ENCODE data around the gene SPEM1.

The SPEM1 gene

GRCh38 chr17:7418472-7419152 is 1.5 kb upstream of the SPEM1 start:
- DNase-seq (ENCODE audit: low spot score), result no peak

DNA sequence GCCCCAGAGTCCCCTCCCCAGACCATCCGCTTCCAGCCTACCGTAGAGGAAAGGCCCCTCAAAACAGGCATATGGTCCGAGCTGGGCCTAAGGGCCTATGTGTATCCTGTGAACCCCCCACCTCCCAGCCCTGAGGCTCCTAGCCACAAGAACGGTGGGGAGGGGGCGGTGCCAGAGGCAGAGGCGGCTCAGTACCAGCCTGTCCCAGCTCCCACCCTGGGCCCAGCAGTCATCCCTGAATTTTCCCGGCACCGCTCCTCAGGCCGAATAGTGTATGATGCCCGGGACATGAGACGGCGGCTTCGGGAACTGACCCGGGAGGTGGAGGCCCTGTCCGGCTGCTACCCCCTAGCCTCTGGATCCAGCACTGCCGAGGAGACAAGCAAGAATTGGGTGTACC is 1.1 kb downstream of the SPEM1 start:
- no peak for DNase-seq (ENCODE audit: low spot score)

DNA sequence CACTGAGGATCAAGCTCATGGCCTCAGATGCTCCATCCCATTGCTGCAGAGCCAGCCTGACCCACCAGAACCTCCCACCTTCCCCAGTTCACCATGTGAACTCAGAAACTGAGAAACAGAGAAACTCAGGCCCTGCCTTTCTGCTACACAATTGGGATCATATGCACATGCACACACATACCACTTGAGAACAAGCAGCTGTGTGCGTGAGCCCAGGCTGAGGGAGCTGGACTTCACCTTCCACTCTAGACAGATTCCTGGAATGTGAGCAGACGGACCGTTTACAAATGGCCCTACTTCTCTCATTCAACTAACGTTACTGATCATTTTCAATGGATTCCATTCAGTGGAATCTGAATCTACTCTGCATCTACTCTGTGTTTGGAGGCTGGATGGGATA is 3.6 kb downstream of the SPEM1 start:
- DNase-seq (ENCODE audit: low spot score), result no peak

DNA sequence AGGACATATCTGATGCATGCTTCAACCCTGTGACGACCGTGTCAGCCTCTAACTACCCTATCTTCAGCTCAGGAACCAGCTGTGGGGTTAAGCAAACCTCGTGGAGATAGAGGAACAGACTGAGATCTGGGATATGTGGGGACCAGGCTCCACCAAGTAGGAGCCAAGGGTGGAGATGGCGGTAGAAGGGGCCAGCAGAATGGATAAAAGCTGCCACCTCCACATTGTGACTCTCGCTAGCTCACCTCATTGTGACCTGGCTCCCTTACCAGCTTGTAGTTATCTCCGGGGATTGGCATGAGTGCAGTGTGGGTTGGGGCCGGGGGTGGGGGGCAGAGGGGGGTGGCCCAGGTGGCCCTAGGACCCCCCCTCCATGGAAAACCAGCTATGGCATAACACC is 5.2 kb downstream of the SPEM1 start, which contains the start of gene SPEM2:
Gene SPEM2, plus strand, starts transcription at position 301 of the 400 bp plus-strand sequence. Its CDS starts 73 bp downstream, at position 374.
- no peak for DNase-seq (ENCODE audit: low spot score)

DNA sequence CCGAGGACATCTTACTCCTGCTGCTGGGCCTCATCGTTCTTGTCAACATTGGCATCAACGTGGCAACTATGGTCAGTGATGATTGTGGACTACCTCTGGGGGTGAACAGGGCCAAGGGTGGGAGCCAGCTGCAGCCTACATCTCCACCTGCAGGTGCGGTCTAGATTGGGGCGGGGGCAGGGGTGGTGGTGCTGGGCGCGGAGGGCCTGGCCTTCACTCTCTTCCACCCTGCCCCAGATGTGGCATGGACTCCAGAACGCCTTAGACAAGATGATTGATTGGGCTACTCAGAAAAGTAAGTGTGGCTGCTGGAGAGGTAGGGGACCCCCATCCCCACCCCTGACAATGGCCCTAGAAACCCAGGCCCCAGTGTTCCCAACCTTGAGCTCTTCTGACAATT is 5.6 kb downstream of the SPEM1 start:
- DNase-seq (ENCODE audit: low spot score), result no peak

- DNase-seq (ENCODE audit: low spot score), result no peak
Measured at GRCh38 chr17:7426203-7426863, 6.2 kb downstream of the SPEM1 start.

DNA sequence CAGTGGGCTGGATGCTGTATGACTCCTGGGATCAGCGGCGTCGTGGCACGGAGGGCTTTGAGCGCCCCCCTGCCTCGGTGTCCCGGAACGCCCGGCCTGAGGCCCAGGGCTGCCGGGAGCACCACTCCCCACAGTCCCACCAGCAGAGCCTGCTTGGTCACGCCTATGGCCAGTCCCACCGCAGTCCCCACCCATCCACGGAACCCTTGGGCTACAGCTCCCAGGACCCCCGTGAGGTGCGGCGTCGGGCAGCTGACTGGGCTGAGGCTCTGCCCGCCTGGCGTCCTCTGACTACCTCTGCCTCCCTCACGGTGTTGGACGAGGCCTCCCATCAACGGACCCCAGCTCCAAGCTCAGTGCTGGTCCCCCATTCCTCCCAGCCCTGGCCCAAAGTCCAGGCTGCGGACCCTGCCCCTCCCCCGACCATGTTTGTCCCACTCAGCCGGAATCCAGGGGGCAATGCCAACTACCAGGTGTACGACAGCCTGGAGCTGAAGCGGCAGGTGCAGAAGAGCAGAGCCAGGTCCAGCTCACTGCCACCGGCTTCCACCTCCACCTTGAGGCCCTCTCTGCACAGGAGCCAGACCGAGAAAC is 6.9 kb downstream of the SPEM1 start:
- DNase-seq (ENCODE audit: low spot score), result no peak

GRCh38 chr17:7427549-7427948 is 7.4 kb downstream of the SPEM1 start:
- DNase-seq (ENCODE audit: low spot score), result no peak

- no peak for DNase-seq (ENCODE audit: low spot score)
Measured at GRCh38 chr17:7428557-7428956, 8.4 kb downstream of the SPEM1 start, which contains the start of gene SPEM3. TSS of gene SPEM3 (plus strand) at chr17:7428857. CDS start at chr17:7428903, 46 bp downstream.

- no peak for DNase-seq (ENCODE audit: low spot score)
Measured at GRCh38 chr17:7429722-7430121, 9.6 kb downstream of the SPEM1 start.

GRCh38 chr17:7431231-7431630 is 11.1 kb downstream of the SPEM1 start:
- DNase-seq (ENCODE audit: low spot score), result no peak

GRCh38 chr17:7432296-7432695 is 12.2 kb downstream of the SPEM1 start:
- no peak for DNase-seq (ENCODE audit: low spot score)

DNA sequence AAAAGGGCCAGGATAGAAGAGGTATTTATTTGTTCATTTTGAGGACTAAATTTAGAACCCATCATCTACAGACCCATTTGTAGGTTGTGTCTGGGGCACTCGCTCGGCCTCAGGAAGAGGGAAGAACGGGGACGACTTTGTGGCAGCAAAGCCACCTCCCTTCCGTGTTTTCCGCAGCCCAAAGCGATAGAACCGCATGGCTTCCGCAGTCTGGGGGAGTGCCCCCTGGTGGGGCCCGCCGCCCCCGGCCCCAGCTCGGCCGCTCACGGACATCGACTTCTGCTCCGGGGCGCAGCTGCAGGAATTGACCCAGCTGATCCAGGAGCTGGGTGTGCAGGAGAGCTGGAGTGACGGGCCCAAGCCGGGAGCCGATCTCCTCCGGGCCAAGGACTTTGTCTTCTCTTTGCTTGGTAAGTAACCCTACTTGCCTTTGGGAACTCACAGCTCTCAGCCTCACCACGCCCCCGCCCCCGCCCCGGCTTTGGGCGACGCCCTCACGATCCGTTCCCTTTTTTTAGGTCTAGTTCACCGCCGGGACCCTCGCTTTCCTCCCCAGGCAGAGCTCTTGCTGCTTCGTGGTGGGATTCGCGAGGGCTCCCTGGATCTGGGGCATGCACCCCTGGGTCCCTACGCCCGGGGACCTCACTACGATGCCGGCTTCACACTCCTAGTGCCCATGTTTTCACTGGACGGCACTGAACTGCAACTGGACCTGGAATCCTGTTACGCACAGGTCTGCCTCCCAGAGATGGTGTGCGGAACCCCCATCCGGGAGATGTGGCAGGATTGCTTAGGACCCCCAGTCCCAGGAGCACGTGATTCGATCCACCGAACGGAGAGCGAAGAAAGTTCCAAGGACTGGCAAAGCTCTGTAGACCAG is 15.8 kb downstream of the SPEM1 start:
- no peak for DNase-seq (ENCODE audit: low spot score)

DNA sequence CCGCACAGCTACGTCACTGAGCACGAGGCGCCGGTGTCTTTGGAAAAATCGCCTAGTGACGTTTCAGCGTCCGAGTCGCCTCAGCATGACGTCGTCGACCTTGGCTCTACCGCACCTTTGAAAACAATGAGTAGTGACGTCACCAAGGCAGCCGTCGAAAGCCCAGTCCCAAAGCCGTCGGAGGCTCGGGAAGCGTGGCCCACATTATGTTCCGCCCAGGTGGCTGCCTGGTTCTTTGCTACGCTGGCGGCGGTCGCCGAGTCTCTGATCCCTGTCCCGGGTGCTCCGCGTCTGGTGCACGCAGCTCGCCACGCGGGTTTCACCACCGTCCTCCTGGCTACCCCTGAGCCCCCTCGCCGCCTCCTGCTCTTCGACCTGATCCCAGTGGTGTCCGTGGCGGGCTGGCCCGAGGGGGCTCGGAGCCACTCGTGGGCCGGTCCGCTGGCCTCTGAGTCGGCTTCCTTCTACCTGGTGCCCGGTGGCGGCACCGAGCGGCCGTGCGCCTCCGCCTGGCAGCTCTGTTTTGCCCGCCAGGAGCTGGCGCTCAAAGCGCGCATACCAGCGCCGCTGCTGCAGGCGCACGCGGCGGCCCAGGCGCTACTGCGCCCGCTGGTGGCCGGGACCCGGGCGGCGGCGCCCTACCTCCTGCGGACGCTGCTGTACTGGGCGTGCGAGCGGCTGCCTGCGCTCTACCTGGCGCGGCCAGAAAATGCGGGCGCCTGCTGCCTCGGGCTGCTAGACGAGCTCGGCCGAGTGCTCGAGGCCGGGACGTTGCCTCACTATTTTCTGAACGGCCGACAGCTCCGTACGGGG is 16.6 kb downstream of the SPEM1 start:
- DNase-seq (ENCODE audit: low spot score), result peak; percentile 81

GRCh38 chr17:7437369-7437863 is 17.3 kb downstream of the SPEM1 start:
- no peak for DNase-seq (ENCODE audit: low spot score)

- no peak for DNase-seq (ENCODE audit: low spot score)
Measured at GRCh38 chr17:7437950-7438614, 18.0 kb downstream of the SPEM1 start.

- DNase-seq (ENCODE audit: low spot score), result no peak
Measured at GRCh38 chr17:7438656-7439460, 18.7 kb downstream of the SPEM1 start.

- no peak for DNase-seq (ENCODE audit: low spot score)
Measured at GRCh38 chr17:7439462-7440112, 19.5 kb downstream of the SPEM1 start, which contains the start of gene FGF11. TSS of gene FGF11 (plus strand) at chr17:7439512. CDS start at chr17:7439621, 109 bp downstream.
